Hepatocyte (in vitro differentiated cells): ENCODE measurements around the gene SEMA3G.

Experiments
- EZH2 ChIP-seq: fragments of 200-600 bp; sonication (generic); IDR thresholded peaks from 2 replicates; pipeline ENCODE4 v1.6.1; 2016; ENCODE audit warnings: antibody characterized with exemption, mild to moderate bottlenecking, borderline replicate concordance
- EZH2phosphoT487 ChIP-seq: fragments of 200-600 bp; sonication (generic); IDR thresholded peaks from one replicate; pipeline ENCODE4 v1.6.1; 2018; ENCODE audit warnings: antibody characterized with exemption, mild to moderate bottlenecking, low read depth, moderate library complexity; ENCODE audit not compliant: unreplicated experiment, severe bottlenecking
- TF ChIP-seq, protein P1 (sequence below): fragments of 200-600 bp; sonication (generic); IDR thresholded peaks from 2 replicates; pipeline ENCODE4 v1.5.1; 2016; ENCODE audit warnings: antibody characterized with exemption, mild to moderate bottlenecking; ENCODE audit not compliant: poor library complexity

- TF ChIP-seq, protein P1, sequence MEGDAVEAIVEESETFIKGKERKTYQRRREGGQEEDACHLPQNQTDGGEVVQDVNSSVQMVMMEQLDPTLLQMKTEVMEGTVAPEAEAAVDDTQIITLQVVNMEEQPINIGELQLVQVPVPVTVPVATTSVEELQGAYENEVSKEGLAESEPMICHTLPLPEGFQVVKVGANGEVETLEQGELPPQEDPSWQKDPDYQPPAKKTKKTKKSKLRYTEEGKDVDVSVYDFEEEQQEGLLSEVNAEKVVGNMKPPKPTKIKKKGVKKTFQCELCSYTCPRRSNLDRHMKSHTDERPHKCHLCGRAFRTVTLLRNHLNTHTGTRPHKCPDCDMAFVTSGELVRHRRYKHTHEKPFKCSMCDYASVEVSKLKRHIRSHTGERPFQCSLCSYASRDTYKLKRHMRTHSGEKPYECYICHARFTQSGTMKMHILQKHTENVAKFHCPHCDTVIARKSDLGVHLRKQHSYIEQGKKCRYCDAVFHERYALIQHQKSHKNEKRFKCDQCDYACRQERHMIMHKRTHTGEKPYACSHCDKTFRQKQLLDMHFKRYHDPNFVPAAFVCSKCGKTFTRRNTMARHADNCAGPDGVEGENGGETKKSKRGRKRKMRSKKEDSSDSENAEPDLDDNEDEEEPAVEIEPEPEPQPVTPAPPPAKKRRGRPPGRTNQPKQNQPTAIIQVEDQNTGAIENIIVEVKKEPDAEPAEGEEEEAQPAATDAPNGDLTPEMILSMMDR, result no peak
- no peak for TF ChIP-seq EZH2
- no peak for TF ChIP-seq EZH2phosphoT487
Observed at GRCh38 chr3:52493232-52494017, 48.5 kb upstream of the SEMA3G start.
